ENCODE measurements around the gene IARS2. TPM values are rescaled to one million over a fixed set of nuclear protein-coding genes. Genes with fewer than 3 reads are reported as not detected.

Gene IARS2
- polyA plus RNA-seq, 3 donors: 11.8 to 42.6 (median 36.8) TPM

GRCh38 chr1:220062629-220063028, 31.3 kb upstream of the IARS2 start:
- H3K4me1 ChIP-seq (ENCODE audit: control insufficient read depth in 1 of 2, insufficient read depth in 2 of 2, low read length in 2 of 2): no peaks in the 10 kb centered on the region
- intact Hi-C loops (cut with micrococcal nuclease): no loop called here
- H3K36me3 Mint-ChIP-seq: peaks cover 47 to 57% of the 10 kb centered on the region in 2 donors
- no peak overlapping the region for H3K4me2 ChIP-seq (replicated peaks; ENCODE audit: extremely low read depth, low read length, poor library complexity, severe bottlenecking)
- DNase-seq: no peak
- no peaks in the 10 kb centered on the region for H3K4me1 Mint-ChIP-seq
- no peaks in the 10 kb centered on the region for H3K79me2 ChIP-seq (ENCODE audit: insufficient read depth, low read length)
- no peaks in the 10 kb centered on the region for H4K20me1 ChIP-seq (ENCODE audit: insufficient read depth, low read length)
- no peaks in the 10 kb centered on the region for H3K27me3 Mint-ChIP-seq (ENCODE audit: low read depth in 3 of 3)
- H3K36me3 ChIP-seq (replicated peaks in 1 of 2; ENCODE audit: control insufficient read depth in 1 of 2, insufficient read depth in 2 of 2, low read length in 2 of 2): peaks cover 43 to 82% of the 10 kb centered on the region in 2 donors
- no peaks in the 10 kb centered on the region for H3K9me3 ChIP-seq (replicated peaks in 1 of 2; ENCODE audit: control insufficient read depth in 1 of 2, insufficient read depth in 1 of 2, low read length in 2 of 2)
- no peak overlapping the region for H3K27ac Mint-ChIP-seq
- H3K4me3 Mint-ChIP-seq: no peak overlapping the region
- H3K27ac ChIP-seq (ENCODE audit: low read depth in 1 of 2, low read length in 2 of 2): no peak overlapping the region
- no peaks in the 10 kb centered on the region for H3K9me3 Mint-ChIP-seq
- no peak overlapping the region for H3K4me3 ChIP-seq (replicated peaks in 1 of 3; ENCODE audit: low read depth in 2 of 3, low read length in 3 of 3)
- H3K9ac ChIP-seq (ENCODE audit: insufficient read depth, low read length, poor library complexity, severe bottlenecking): no peak overlapping the region
- WGBS (ENCODE audit: insufficient coverage): no CpG with 5 or more reads among the region's 6 CpGs
- H2AFZ ChIP-seq (ENCODE audit: insufficient read depth, low read depth, low read length, poor library complexity, severe bottlenecking): no peak overlapping the region
- H3K27me3 ChIP-seq (ENCODE audit: control insufficient read depth in 2 of 2, insufficient read depth in 2 of 2, low read length in 2 of 2): no peaks in the 10 kb centered on the region
- no peak for TF ChIP-seq CTCF (IDR thresholded peaks at IDR 0.05)

- no peak overlapping the region for H3K9ac ChIP-seq (ENCODE audit: insufficient read depth, low read length, poor library complexity, severe bottlenecking)
- no peaks in the 10 kb centered on the region for H3K4me1 Mint-ChIP-seq
- H4K20me1 ChIP-seq (ENCODE audit: insufficient read depth, low read length): no peaks in the 10 kb centered on the region
- H3K4me1 ChIP-seq (ENCODE audit: control insufficient read depth in 1 of 2, insufficient read depth in 2 of 2, low read length in 2 of 2): no peaks in the 10 kb centered on the region
- intact Hi-C loops (cut with micrococcal nuclease): no loop called here
- DNase-seq: no peak
- 100% methylated on average over 1 of the region's 3 CpGs for WGBS (ENCODE audit: insufficient coverage)
- peaks cover 31 to 78% of the 10 kb centered on the region in 2 donors for H3K36me3 ChIP-seq (replicated peaks in 1 of 2; ENCODE audit: control insufficient read depth in 1 of 2, insufficient read depth in 2 of 2, low read length in 2 of 2)
- no peaks in the 10 kb centered on the region for H3K27me3 ChIP-seq (ENCODE audit: control insufficient read depth in 2 of 2, insufficient read depth in 2 of 2, low read length in 2 of 2)
- H3K9me3 ChIP-seq (replicated peaks in 1 of 2; ENCODE audit: control insufficient read depth in 1 of 2, insufficient read depth in 1 of 2, low read length in 2 of 2): no peaks in the 10 kb centered on the region
- H3K79me2 ChIP-seq (ENCODE audit: insufficient read depth, low read length): no peaks in the 10 kb centered on the region
- H3K4me3 Mint-ChIP-seq: no peak overlapping the region
- no peak overlapping the region for H3K27ac ChIP-seq (ENCODE audit: low read depth in 1 of 2, low read length in 2 of 2)
- H3K4me3 ChIP-seq (replicated peaks in 1 of 3; ENCODE audit: low read depth in 2 of 3, low read length in 3 of 3): no peak overlapping the region
- H3K36me3 Mint-ChIP-seq: peaks cover 41 to 49% of the 10 kb centered on the region in 2 donors
- peaks cover 0 to 1% (median 0%) of the 10 kb centered on the region in 3 donors for H3K27me3 Mint-ChIP-seq (ENCODE audit: low read depth in 3 of 3)
- no peak overlapping the region for H3K4me2 ChIP-seq (replicated peaks; ENCODE audit: extremely low read depth, low read length, poor library complexity, severe bottlenecking)
- no peak overlapping the region for H3K27ac Mint-ChIP-seq
- H3K9me3 Mint-ChIP-seq: peaks cover 0 to 3% (median 0%) of the 10 kb centered on the region in 7 donors
- H2AFZ ChIP-seq (ENCODE audit: insufficient read depth, low read depth, low read length, poor library complexity, severe bottlenecking): no peak overlapping the region
- no peak for TF ChIP-seq CTCF (IDR thresholded peaks at IDR 0.05)
Observed at GRCh38 chr1:220067269-220068204, 26.4 kb upstream of the IARS2 start.
